MM.1S (cell line): ENCODE results near the gene KCNMB2.

Experiments
- CTCF ChIP-seq: fragments of 300-600 bp; sonication (generic); IDR thresholded peaks from 2 replicates; pipeline ENCODE4 v1.5.1; 2016; ENCODE audit warnings: antibody characterized with exemption, low read length, mixed read lengths
- EZH2 ChIP-seq: fragments of 300-600 bp; sonication (generic); optimal IDR thresholded peaks from 2 replicates; pipeline ENCODE3; 2017; ENCODE audit warnings: low read depth, mild to moderate bottlenecking, antibody characterized with exemption, low read length, mixed read lengths
- EZH2phosphoT487 ChIP-seq: fragments of 300-600 bp; sonication (generic); IDR thresholded peaks from 2 replicates; pipeline ENCODE4 v1.6.1; 2018; ENCODE audit warnings: antibody characterized with exemption, low read length

- no peak for TF ChIP-seq CTCF
- TF ChIP-seq EZH2phosphoT487: no peak
- TF ChIP-seq EZH2: no peak
Measured at GRCh38 chr3:178739720-178740119, 203.5 kb downstream of the KCNMB2 start.
